Adrenal gland (tissue), 5 donors: Measurements from ENCODE around the gene SORBS1.

Source experiments
- POLR2A ChIP-seq, 2 donors: fragments of 450-650 bp; IDR thresholded peaks; one replicate each; pipeline ENCODE4 v1.6.1; 2017; ENCODE audit warnings: antibody characterized with exemption in 2 of 2, mild to moderate bottlenecking in 2 of 2, moderate library complexity in 1 of 2
- TF ChIP-seq, protein P1 (sequence below), 6 experiments: fragments of 450-650 bp in 4 of 6; fragments of 200-600 bp in 2 of 6; sonication (generic) in 1 of 6; IDR thresholded peaks; 1 replicate in 5 of 6; 2 replicates in 1 of 6; pipeline versions ENCODE4 v1.5.1 to v1.8.0; 2016 to 2021; ENCODE audit warnings: antibody characterized with exemption in 6 of 6, mild to moderate bottlenecking in 2 of 6, moderate library complexity in 1 of 6
- donor health status: DM: no; HTN: no; CAD: no.

DNA sequence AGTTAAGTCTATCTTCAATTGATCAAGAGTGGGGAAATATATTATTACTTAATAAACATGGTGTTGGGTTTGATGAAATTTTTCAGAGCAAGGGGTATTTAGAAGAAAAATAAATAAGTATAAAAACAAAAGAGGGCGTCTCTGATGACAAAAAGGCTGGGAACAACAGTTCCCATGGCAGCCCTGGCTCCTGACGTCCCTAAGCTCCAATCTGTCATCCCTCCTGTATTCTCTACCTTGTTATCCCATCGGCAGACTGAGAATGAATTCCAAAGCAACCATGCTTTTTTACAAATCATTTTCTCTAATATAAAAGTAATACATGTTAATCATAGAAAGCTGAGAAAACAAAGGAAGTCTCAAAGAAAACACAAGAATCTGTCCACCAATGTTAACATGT, 55.5 kb downstream of the SORBS1 start:
- TF ChIP-seq, protein P1, sequence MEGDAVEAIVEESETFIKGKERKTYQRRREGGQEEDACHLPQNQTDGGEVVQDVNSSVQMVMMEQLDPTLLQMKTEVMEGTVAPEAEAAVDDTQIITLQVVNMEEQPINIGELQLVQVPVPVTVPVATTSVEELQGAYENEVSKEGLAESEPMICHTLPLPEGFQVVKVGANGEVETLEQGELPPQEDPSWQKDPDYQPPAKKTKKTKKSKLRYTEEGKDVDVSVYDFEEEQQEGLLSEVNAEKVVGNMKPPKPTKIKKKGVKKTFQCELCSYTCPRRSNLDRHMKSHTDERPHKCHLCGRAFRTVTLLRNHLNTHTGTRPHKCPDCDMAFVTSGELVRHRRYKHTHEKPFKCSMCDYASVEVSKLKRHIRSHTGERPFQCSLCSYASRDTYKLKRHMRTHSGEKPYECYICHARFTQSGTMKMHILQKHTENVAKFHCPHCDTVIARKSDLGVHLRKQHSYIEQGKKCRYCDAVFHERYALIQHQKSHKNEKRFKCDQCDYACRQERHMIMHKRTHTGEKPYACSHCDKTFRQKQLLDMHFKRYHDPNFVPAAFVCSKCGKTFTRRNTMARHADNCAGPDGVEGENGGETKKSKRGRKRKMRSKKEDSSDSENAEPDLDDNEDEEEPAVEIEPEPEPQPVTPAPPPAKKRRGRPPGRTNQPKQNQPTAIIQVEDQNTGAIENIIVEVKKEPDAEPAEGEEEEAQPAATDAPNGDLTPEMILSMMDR (IDR thresholded peaks at IDR 0.05), result no peak
- TF ChIP-seq POLR2A (IDR thresholded peaks at IDR 0.05), result no peak
